Nephron progenitor cell (in vitro differentiated cells): ENCODE data around the gene FYB2.

Source experiments
- DNase-seq: peaks from one replicate; pipeline ENCODE4 v3.0.0; 2021
- H3K27ac Mint-ChIP-seq: 2 replicates; pipeline ENCODE4 v1.8.0; 2021; ENCODE audit warnings: mild to moderate bottlenecking, moderate library complexity, mixed read lengths
- H3K27me3 Mint-ChIP-seq: 2 replicates; pipeline ENCODE4 v1.8.0; 2021; ENCODE audit warnings: mild to moderate bottlenecking, low read depth, mixed read lengths; ENCODE audit not compliant: poor library complexity
- H3K36me3 Mint-ChIP-seq: 2 replicates; pipeline ENCODE4 v1.8.0; 2021; ENCODE audit warnings: low read depth, mixed read lengths
- H3K4me1 Mint-ChIP-seq: 2 replicates; pipeline ENCODE4 v1.8.0; 2021; ENCODE audit warnings: mixed read lengths
- H3K4me3 Mint-ChIP-seq: 2 replicates; pipeline ENCODE4 v1.8.0; 2021; ENCODE audit warnings: mild to moderate bottlenecking, moderate library complexity, mixed read lengths
- H3K9me3 Mint-ChIP-seq: 2 replicates; pipeline ENCODE4 v1.8.0; 2021; ENCODE audit warnings: mild to moderate bottlenecking, moderate library complexity, mixed read lengths
- TF ChIP-seq, protein P1 (sequence below): fragments of 200-600 bp; sonication (generic); IDR thresholded peaks from 2 replicates; pipeline ENCODE4 v1.5.0; 2021; ENCODE audit warnings: antibody characterized with exemption

Gene FYB2

DNA sequence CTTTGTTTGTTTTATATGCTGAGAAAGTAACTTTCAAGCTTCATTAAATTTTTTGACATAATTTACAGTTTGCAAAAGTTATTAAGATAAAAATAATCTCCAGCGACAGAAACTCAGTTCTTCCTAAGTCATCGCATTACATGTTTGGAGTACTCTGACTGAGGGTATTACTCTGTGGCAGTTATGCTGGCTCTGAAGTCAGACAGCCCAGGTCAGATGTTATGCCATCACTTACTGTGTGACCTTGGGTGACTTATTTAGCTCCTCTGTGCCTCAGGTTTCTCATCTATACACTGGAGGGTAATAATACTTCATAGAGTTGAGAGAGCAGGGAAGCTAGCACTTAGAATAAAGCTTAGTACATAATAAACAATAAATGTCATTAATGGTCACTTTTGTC, 147.7 kb downstream of the FYB2 start:
- H3K27ac Mint-ChIP-seq = no peak overlapping the region
- TF ChIP-seq, protein P1, sequence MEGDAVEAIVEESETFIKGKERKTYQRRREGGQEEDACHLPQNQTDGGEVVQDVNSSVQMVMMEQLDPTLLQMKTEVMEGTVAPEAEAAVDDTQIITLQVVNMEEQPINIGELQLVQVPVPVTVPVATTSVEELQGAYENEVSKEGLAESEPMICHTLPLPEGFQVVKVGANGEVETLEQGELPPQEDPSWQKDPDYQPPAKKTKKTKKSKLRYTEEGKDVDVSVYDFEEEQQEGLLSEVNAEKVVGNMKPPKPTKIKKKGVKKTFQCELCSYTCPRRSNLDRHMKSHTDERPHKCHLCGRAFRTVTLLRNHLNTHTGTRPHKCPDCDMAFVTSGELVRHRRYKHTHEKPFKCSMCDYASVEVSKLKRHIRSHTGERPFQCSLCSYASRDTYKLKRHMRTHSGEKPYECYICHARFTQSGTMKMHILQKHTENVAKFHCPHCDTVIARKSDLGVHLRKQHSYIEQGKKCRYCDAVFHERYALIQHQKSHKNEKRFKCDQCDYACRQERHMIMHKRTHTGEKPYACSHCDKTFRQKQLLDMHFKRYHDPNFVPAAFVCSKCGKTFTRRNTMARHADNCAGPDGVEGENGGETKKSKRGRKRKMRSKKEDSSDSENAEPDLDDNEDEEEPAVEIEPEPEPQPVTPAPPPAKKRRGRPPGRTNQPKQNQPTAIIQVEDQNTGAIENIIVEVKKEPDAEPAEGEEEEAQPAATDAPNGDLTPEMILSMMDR = no peak
- peaks cover 5% of the 10 kb centered on the region for H3K36me3 Mint-ChIP-seq
- H3K9me3 Mint-ChIP-seq = no peaks in the 10 kb centered on the region
- no peaks in the 10 kb centered on the region for H3K27me3 Mint-ChIP-seq
- DNase-seq = no peak
- H3K4me3 Mint-ChIP-seq = no peak overlapping the region
- no peaks in the 10 kb centered on the region for H3K4me1 Mint-ChIP-seq

DNA sequence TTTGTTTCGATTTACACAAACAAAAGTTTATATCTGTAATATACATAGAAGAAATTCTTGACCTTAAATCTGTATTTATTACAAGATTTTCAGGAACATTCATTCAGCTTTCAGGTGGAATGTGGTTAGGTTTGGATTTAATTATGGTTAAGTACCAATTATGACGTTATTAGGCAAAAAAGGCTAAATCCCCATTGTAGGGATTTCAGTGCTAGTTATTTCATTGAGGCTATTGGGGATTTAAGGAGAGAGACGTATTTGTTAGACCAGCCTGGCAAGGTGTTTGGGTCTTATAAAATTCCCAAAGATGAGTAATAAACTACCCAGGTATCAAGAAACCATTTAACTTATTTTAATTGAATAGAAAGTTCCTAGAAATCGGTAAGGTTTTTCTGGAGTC, 148.1 kb downstream of the FYB2 start:
- no peak overlapping the region for H3K4me3 Mint-ChIP-seq
- peaks cover 2% of the 10 kb centered on the region for H3K36me3 Mint-ChIP-seq
- DNase-seq = no peak
- H3K9me3 Mint-ChIP-seq = no peaks in the 10 kb centered on the region
- TF ChIP-seq, protein P1 = no peak
- H3K27ac Mint-ChIP-seq = no peak overlapping the region
- H3K4me1 Mint-ChIP-seq = no peaks in the 10 kb centered on the region
- H3K27me3 Mint-ChIP-seq = no peaks in the 10 kb centered on the region

DNA sequence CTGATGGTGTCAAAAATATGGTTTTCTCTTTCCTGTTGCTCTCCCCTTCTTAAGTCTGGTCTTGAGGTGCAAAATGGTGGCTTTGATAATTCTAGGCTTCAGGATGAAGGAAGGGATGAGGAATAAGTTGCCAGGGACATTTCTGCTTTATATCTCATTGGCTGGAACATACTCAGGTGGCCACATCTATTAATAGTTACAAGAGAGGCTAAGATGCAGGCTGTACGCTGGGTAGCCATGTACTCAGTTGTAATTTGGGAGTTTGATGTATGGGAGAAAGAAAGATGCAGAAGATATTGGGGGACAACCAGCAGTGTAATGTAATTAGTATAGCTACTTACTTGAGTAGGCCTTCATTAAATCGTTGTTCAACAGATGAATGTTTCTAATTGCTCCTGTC, 148.9 kb downstream of the FYB2 start:
- H3K27me3 Mint-ChIP-seq = no peaks in the 10 kb centered on the region
- H3K27ac Mint-ChIP-seq = no peak overlapping the region
- TF ChIP-seq, protein P1 = no peak
- H3K36me3 Mint-ChIP-seq = no peaks in the 10 kb centered on the region
- H3K4me1 Mint-ChIP-seq = no peaks in the 10 kb centered on the region
- H3K9me3 Mint-ChIP-seq = no peaks in the 10 kb centered on the region
- H3K4me3 Mint-ChIP-seq = no peak overlapping the region
- DNase-seq = no peak
